GM23338 (cell line): Measurements from ENCODE around the gene GZF1. TPM values are rescaled to one million over a fixed set of nuclear protein-coding genes. Genes with fewer than 3 reads are reported as not detected.

ENCODE experiments used
- ATAC-seq: fragments of 200-7000 bp; cut with Tn5 transposase; 3 replicates; pipeline ENCODE4 v1.9.1; 2020
- DNase-seq: peaks from one replicate; pipeline ENCODE4 v3.0.0-alpha.2; 2015; ENCODE audit warnings: low spot score
- H2AFZ ChIP-seq: fragments of 200-600 bp; sonication (generic); 2 replicates; pipeline ENCODE4 v1.8.0; 2016; ENCODE audit warnings: antibody characterized with exemption, mild to moderate bottlenecking, moderate library complexity
- H3F3A ChIP-seq: fragments of 200-600 bp; sonication (generic); replicated peaks from 2 replicates; pipeline ENCODE4 v1.8.0; 2017; ENCODE audit warnings: antibody characterized with exemption, mixed run types, low read depth
- H3K27ac ChIP-seq: fragments of 200-600 bp; sonication (generic); 2 replicates; pipeline ENCODE4 v1.6.1; 2016; ENCODE audit warnings: low read depth
- H3K27me3 ChIP-seq: fragments of 200-600 bp; sonication (generic); 2 replicates; pipeline ENCODE4 v1.8.0; 2016; ENCODE audit warnings: mild to moderate bottlenecking, mixed run types, moderate library complexity; ENCODE audit not compliant: insufficient read depth
- H3K36me3 ChIP-seq: fragments of 200-600 bp; sonication (generic); 2 replicates; pipeline ENCODE4 v1.8.0; 2016; ENCODE audit warnings: mild to moderate bottlenecking; ENCODE audit not compliant: insufficient read depth
- H3K4me1 ChIP-seq: fragments of 200-600 bp; sonication (generic); 2 replicates; pipeline ENCODE4 v1.8.0; 2016; ENCODE audit warnings: mild to moderate bottlenecking, moderate library complexity; ENCODE audit not compliant: insufficient read depth
- H3K4me2 ChIP-seq: fragments of 200-600 bp; sonication (generic); 2 replicates; pipeline ENCODE4 v1.7.1; 2017; ENCODE audit warnings: mixed run types
- H3K4me3 ChIP-seq: fragments of 200-600 bp; sonication (generic); 2 replicates; pipeline ENCODE4 v1.6.1; 2016; ENCODE audit warnings: mixed run types
- H3K79me2 ChIP-seq: fragments of 200-600 bp; sonication (generic); replicated peaks from 2 replicates; pipeline ENCODE4 v1.8.0; 2017; ENCODE audit warnings: mild to moderate bottlenecking; ENCODE audit not compliant: insufficient read depth
- H3K9me2 ChIP-seq: fragments of 200-600 bp; sonication (generic); 2 replicates; pipeline ENCODE4 v1.8.0; 2017; ENCODE audit not compliant: insufficient read depth
- H4K20me1 ChIP-seq: fragments of 200-600 bp; sonication (generic); replicated peaks from 2 replicates; pipeline ENCODE4 v1.8.0; 2017; ENCODE audit warnings: mild to moderate bottlenecking; ENCODE audit not compliant: insufficient read depth
- H3K27ac Mint-ChIP-seq: 2 replicates; pipeline ENCODE4 v1.8.0; 2020; ENCODE audit warnings: inconsistent platforms, mild to moderate bottlenecking, moderate library complexity, mixed read lengths
- H3K27me3 Mint-ChIP-seq: 3 replicates; pipeline ENCODE4 v1.8.0; 2022; ENCODE audit warnings: low read depth, mild to moderate bottlenecking, moderate library complexity, mixed read lengths, inconsistent platforms; ENCODE audit not compliant: insufficient read depth, poor library complexity
- H3K36me3 Mint-ChIP-seq: 3 replicates; pipeline ENCODE4 v1.8.0; 2021; ENCODE audit warnings: low read depth, mild to moderate bottlenecking, inconsistent platforms, moderate library complexity, mixed read lengths
- H3K4me1 Mint-ChIP-seq: 3 replicates; pipeline ENCODE4 v1.8.0; 2020; ENCODE audit warnings: mild to moderate bottlenecking, inconsistent platforms, mixed read lengths
- H3K4me3 Mint-ChIP-seq: 3 replicates; pipeline ENCODE4 v1.8.0; 2021; ENCODE audit warnings: moderate library complexity, mild to moderate bottlenecking, inconsistent platforms, mixed read lengths
- H3K9me3 Mint-ChIP-seq: 3 replicates; pipeline ENCODE4 v1.8.0; 2020; ENCODE audit warnings: moderate library complexity, mild to moderate bottlenecking, inconsistent platforms, mixed read lengths
- CREB1 ChIP-seq: fragments of 250-450 bp; sonication (Bioruptor Pico); IDR thresholded peaks from 2 replicates; pipeline ENCODE4 v1.5.0; 2020; ENCODE audit warnings: low read depth, mild to moderate bottlenecking, moderate library complexity
- CTCF ChIP-seq, 2 experiments: fragments of 200-600 bp in 1 of 2; sonication (generic) in 1 of 2; conservative IDR thresholded peaks; 2 replicates each; pipeline versions ENCODE4 v1.5.1 to v1.6.1; 2016 to 2017; ENCODE audit warnings: antibody characterized with exemption in 2 of 2, low read depth in 2 of 2, mild to moderate bottlenecking in 2 of 2, moderate library complexity in 1 of 2
- EZH2 ChIP-seq: fragments of 200-600 bp; sonication (generic); IDR thresholded peaks from one replicate; pipeline ENCODE4 v1.8.0; 2017; ENCODE audit warnings: antibody characterized with exemption, mild to moderate bottlenecking, low read depth; ENCODE audit not compliant: unreplicated experiment
- EZH2phosphoT487 ChIP-seq: fragments of 200-600 bp; sonication (generic); IDR thresholded peaks from one replicate; pipeline ENCODE4 v1.8.1; 2018; ENCODE audit warnings: antibody characterized with exemption; ENCODE audit not compliant: unreplicated experiment
- JUNB ChIP-seq: IDR thresholded peaks from one replicate; pipeline ENCODE4 v1.6.1; 2016; ENCODE audit warnings: antibody characterized with exemption; ENCODE audit not compliant: unreplicated experiment
- NANOG ChIP-seq: IDR thresholded peaks from 2 replicates; pipeline ENCODE4 v1.6.1; 2016; ENCODE audit warnings: antibody characterized with exemption, borderline replicate concordance
- STAT1 ChIP-seq: IDR thresholded peaks from one replicate; pipeline ENCODE4 v1.6.1; 2016; ENCODE audit warnings: antibody characterized with exemption; ENCODE audit not compliant: unreplicated experiment
- ZNF331 ChIP-seq: fragments of 250-450 bp; sonication (Bioruptor Pico); IDR thresholded peaks from 2 replicates; pipeline ENCODE4 v1.5.0; 2020; ENCODE audit warnings: low read depth, mild to moderate bottlenecking, moderate library complexity
- ZNF462 ChIP-seq: fragments of 250-450 bp; sonication (Bioruptor Pico); IDR thresholded peaks from 2 replicates; pipeline ENCODE4 v1.5.0; 2020; ENCODE audit warnings: mild to moderate bottlenecking, moderate library complexity
- polyA plus RNA-seq: library from polyadenylated mRNA; unstranded; fragments of >200 nt; fragmentation: Nextera tagmentation; extraction: Ambion mirVana; gene quantifications from 2 replicates; pipeline ENCODE4 v1.2.1, GENCODE V29; 2016
- total RNA-seq: library from RNA; depleted of rRNA; stranded (reverse); fragments of >200 nt; shearing (Covaris generic); gene quantifications from 2 replicates; pipeline ENCODE4 v1.2.3, GENCODE V29; 2014
- TF ChIP-seq, protein P1 (sequence below): IDR thresholded peaks from one replicate; pipeline ENCODE4 v1.6.1; 2018; ENCODE audit warnings: antibody characterized with exemption; ENCODE audit not compliant: unreplicated experiment

GZF1 gene
- total and polyA plus RNA-seq, 2 experiments from 2014 or later, result 4.2 to 15.7 TPM

GRCh38 chr20:23407781-23408464, 45.9 kb downstream of the GZF1 start:
- Histone ChIP-seq H3K36me3 (no peaks in the 10 kb centered on the region), H3K4me3 (no peak overlapping the region), H3F3A (no peaks in the 10 kb centered on the region), H3K79me2 (peaks cover 98% of the 10 kb centered on the region), H3K27ac (no peak overlapping the region), H3K27me3 (no peaks in the 10 kb centered on the region), H3K4me2 (no peak overlapping the region), H3K4me1 (peaks cover 17% of the 10 kb centered on the region), H2AFZ (no peak overlapping the region), H4K20me1 (peaks cover 69% of the 10 kb centered on the region), H3K9me2 (no peaks in the 10 kb centered on the region)
- Mint-ChIP-seq H3K9me3 (no peaks in the 10 kb centered on the region), H3K27ac (no peak overlapping the region), H3K36me3 (no peaks in the 10 kb centered on the region), H3K27me3 (no peaks in the 10 kb centered on the region), H3K4me3 (no peak overlapping the region), H3K4me1 (peaks cover 13% of the 10 kb centered on the region; the same call in 2 of the 3 replicates)
- ATAC-seq (no peak), DNase-seq (no peak)
- TF ChIP-seq NANOG (no peak), STAT1 (no peak), ZNF331 (CRISPR knock-in tag) (no peak), ZNF462 (CRISPR knock-in tag) (no peak), CTCF (conservative IDR thresholded peaks at IDR 0.05; ENCODE audit: low read depth in 2 of 2) (no peak), EZH2phosphoT487 (no peak), EZH2 (no peak), CREB1 (CRISPR knock-in tag) (no peak), JUNB (no peak)
- TF ChIP-seq, protein P1, sequence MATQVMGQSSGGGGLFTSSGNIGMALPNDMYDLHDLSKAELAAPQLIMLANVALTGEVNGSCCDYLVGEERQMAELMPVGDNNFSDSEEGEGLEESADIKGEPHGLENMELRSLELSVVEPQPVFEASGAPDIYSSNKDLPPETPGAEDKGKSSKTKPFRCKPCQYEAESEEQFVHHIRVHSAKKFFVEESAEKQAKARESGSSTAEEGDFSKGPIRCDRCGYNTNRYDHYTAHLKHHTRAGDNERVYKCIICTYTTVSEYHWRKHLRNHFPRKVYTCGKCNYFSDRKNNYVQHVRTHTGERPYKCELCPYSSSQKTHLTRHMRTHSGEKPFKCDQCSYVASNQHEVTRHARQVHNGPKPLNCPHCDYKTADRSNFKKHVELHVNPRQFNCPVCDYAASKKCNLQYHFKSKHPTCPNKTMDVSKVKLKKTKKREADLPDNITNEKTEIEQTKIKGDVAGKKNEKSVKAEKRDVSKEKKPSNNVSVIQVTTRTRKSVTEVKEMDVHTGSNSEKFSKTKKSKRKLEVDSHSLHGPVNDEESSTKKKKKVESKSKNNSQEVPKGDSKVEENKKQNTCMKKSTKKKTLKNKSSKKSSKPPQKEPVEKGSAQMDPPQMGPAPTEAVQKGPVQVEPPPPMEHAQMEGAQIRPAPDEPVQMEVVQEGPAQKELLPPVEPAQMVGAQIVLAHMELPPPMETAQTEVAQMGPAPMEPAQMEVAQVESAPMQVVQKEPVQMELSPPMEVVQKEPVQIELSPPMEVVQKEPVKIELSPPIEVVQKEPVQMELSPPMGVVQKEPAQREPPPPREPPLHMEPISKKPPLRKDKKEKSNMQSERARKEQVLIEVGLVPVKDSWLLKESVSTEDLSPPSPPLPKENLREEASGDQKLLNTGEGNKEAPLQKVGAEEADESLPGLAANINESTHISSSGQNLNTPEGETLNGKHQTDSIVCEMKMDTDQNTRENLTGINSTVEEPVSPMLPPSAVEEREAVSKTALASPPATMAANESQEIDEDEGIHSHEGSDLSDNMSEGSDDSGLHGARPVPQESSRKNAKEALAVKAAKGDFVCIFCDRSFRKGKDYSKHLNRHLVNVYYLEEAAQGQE, result no peak
